ENCODE data around the gene BCL7C. TPM values are rescaled to one million over a fixed set of nuclear protein-coding genes. Genes with fewer than 3 reads are reported as not detected.

The BCL7C gene
- total and polyA plus RNA-seq, 2 of the 4 experiments (the other 2 are of a cell fraction) = 32.3 to 34.9 TPM

- no peak overlapping the region for H3K27ac ChIP-seq (ENCODE audit: insufficient read depth, low read length)
- peak overlapping the region; percentile 50; the same call in 1 of the 2 replicates for H3K14ac ChIP-seq (replicated peaks; ENCODE audit: low read depth, low read length)
- no peak overlapping the region for H3K56ac ChIP-seq (ENCODE audit: extremely low read depth, insufficient read depth, low read length)
- H4K5ac ChIP-seq (ENCODE audit: low read depth, low read length) = no peak overlapping the region
- H2BK120ac ChIP-seq (ENCODE audit: low read depth, low read length) = no peak overlapping the region
- intact Hi-C loops (cut with micrococcal nuclease) = loop anchor here (1.0 to 5.0 kb wide), 5 partner anchors 77 to 224 kb away; partner anchors contain the start of genes CFAP119, PHKG2, RNF40 and SRCAP
- peak overlapping the region; percentile 20; the same call in 1 of the 2 replicates for H3K4me2 ChIP-seq (ENCODE audit: low read depth, low read length)
- H3K79me1 ChIP-seq (ENCODE audit: low read depth in 1 of 2, low read length in 2 of 2) = peaks cover 4 to 30% of the 10 kb centered on the region in 2 experiments; a peak in 2 of 4 replicates
- no peaks in the 10 kb centered on the region for H3K27me3 ChIP-seq (ENCODE audit: control insufficient read depth, insufficient read depth, low read length)
- no peak overlapping the region for H4K91ac ChIP-seq (ENCODE audit: insufficient read depth, low read depth, low read length)
- ChIA-PET POLR2A (ENCODE audit: unreplicated experiment) (no interaction called here), CTCF (no interaction called here)
- peak overlapping the region; percentile 3; the same call in 1 of the 2 replicates for H3K4ac ChIP-seq (ENCODE audit: low read depth, low read length)
- dilution Hi-C loops (cut with HindIII; ENCODE audit: low sequenced_read_pairs, unreplicated experiment) = no loop called here
- peak overlapping the region; percentile 70 to 72; a peak in 3 of 4 replicates for H4K8ac ChIP-seq (ENCODE audit: low read depth in 2 of 2, low read length in 2 of 2)
- no peak overlapping the region for H3K23ac ChIP-seq (ENCODE audit: low read depth, low read length)
- no peak overlapping the region for H3K18ac ChIP-seq (ENCODE audit: low read depth, low read length)
- ATAC-seq (ENCODE audit: low read depth) (no peak), DNase-seq (no peak)
- H2AFZ ChIP-seq (replicated peaks; ENCODE audit: low read length, poor library complexity) = peak overlapping the region; percentile 99
- no peak overlapping the region for H3K9ac ChIP-seq (ENCODE audit: low read depth, low read length)
- no peaks in the 10 kb centered on the region for H3K9me1 ChIP-seq (ENCODE audit: insufficient read depth, low read length)
- TF ChIP-seq MAZ (IDR thresholded peaks at IDR 0.05; ENCODE audit: borderline replicate concordance, low read depth, low read length) (no peak), CEBPB (IDR thresholded peaks at IDR 0.05; ENCODE audit: low read depth, low read length) (0 out of 2 replicates have a peak, but pooled peaks have one; percentile 5)
- BruUV-seq (replicated peaks) = no TSS peak
- no peak overlapping the region; the same call in 1 of the 2 replicates for H3K4me3 ChIP-seq (ENCODE audit: insufficient read depth, low read depth, low read length)
- H3K36me3 ChIP-seq (ENCODE audit: control insufficient read depth, insufficient read depth, low read length) = no peaks in the 10 kb centered on the region; the same call in 1 of the 2 replicates
- no peak overlapping the region for H2BK15ac ChIP-seq (ENCODE audit: low read depth, low read length)
- in situ Hi-C loops (cut with MboI; ENCODE audit: low sequenced_read_pairs) = no loop called here
- H3K4me1 ChIP-seq (ENCODE audit: control insufficient read depth, insufficient read depth, low read length) = peaks cover 2% of the 10 kb centered on the region; the same call in 1 of the 2 replicates
- no peak overlapping the region for H2BK5ac ChIP-seq (ENCODE audit: low read depth, low read length, poor library complexity, severe bottlenecking)
- H3K9me3 ChIP-seq (ENCODE audit: control insufficient read depth, insufficient read depth, low read length) = no peaks in the 10 kb centered on the region
- H2BK20ac ChIP-seq (ENCODE audit: low read depth, low read length) = no peak overlapping the region
- 10% methylated on average over 2 of the region's 6 CpGs; no CpG with 5 or more reads in 1 of the 2 experiments for WGBS, 2 experiments (ENCODE audit: extremely low coverage in 2 of 2, insufficient read length in 1 of 2)
- no peak overlapping the region for H2AK5ac ChIP-seq (ENCODE audit: low read depth, low read length)
- peak overlapping the region; percentile 98 for H2AK9ac ChIP-seq (replicated peaks; ENCODE audit: low read depth, low read length, poor library complexity)
- H4K20me1 ChIP-seq (ENCODE audit: insufficient read depth, low read length) = peaks cover 4% of the 10 kb centered on the region
Measured at GRCh38 chr16:30921459-30921747, 27.5 kb upstream of the BCL7C start.
